GM19395 (cell line): Measurements from ENCODE around the gene RPL18.

Experiments
- ATAC-seq: cut with Tn5 transposase; IDR thresholded peaks from one replicate; pipeline ENCODE4 v1.9.1; 2021; ENCODE audit warnings: mild to moderate bottlenecking, moderate library complexity; ENCODE audit not compliant: unreplicated experiment

RPL18 gene

DNA sequence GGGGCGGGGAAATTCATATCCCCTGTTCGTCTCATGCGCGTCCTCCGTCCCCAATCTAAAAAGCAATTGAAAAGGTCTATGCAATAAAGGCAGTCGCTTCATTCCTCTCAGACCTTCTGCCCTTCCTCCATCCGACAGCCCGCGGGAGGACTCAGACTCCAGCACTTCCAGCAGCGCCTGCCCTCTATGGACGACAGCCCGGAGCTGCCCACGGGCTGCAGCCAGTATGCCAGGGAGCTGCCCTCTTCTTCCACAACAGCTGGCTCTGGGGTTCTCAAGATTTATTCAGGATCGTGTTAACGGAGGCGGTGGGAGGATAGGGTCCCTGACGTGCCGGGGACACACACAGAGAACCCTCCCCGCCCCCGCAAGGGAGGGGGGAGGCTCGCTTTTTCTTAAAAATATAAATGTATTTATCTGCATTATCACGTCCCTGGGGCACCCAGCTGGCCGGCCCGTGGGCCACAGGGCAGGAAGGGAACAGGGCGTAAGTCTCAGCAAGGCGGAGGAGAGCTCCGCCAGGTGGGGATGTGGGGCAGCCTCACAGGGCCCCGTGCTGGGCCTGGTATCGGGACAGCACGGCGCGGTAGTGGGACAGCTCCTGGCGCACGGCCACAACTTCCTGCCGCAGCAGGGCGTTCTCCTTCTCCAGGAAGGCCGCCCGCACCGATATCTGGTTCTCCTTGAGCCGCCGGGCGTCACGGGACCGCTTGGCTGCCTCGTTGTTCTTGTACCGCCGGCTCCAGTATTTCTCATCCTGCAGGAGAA lies 11.5 kb upstream of the RPL18 start:
- no peak for ATAC-seq

DNA sequence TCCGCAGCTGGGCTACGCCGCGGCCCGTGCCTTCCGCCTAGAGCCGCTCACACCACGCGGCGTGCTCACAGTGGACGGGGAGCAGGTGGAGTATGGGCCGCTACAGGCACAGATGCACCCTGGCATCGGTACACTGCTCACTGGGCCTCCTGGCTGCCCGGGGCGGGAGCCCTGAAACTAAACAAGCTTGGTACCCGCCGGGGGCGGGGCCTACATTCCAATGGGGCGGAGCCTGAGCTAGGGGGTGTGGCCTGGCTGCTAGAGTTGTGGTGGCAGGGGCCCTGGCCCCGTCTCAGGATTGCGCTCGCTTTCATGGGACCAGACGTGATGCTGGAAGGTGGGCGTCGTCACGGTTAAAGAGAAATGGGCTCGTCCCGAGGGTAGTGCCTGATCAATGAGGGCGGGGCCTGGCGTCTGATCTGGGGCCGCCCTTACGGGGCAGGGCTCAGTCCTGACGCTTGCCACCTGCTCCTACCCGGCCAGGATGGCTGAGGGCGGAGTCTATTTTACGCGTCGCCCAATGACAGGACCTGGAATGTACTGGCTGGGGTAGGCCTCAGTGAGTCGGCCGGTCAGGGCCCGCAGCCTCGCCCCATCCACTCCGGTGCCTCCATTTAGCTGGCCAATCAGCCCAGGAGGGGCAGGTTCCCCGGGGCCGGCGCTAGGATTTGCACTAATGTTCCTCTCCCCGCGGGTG lies 10.8 kb upstream of the RPL18 start:
- ATAC-seq: no peak

DNA sequence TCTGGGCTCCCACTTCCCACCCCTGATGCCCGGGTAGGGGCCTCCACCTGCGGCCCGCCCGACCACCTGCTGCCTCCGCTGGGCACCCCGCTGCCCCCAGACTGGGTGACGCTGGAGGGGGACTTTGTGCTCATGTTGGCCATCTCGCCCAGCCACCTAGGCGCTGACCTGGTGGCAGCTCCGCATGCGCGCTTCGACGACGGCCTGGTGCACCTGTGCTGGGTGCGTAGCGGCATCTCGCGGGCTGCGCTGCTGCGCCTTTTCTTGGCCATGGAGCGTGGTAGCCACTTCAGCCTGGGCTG lies 10.3 kb upstream of the RPL18 start:
- no peak for ATAC-seq

GRCh38 chr19:48628486-48629296 lies 9.7 kb upstream of the RPL18 start:
- no peak for ATAC-seq

- no peak for ATAC-seq
Observed at GRCh38 chr19:48627865-48628314, 8.9 kb upstream of the RPL18 start.

GRCh38 chr19:48627201-48627864 lies 8.4 kb upstream of the RPL18 start:
- no peak for ATAC-seq

DNA sequence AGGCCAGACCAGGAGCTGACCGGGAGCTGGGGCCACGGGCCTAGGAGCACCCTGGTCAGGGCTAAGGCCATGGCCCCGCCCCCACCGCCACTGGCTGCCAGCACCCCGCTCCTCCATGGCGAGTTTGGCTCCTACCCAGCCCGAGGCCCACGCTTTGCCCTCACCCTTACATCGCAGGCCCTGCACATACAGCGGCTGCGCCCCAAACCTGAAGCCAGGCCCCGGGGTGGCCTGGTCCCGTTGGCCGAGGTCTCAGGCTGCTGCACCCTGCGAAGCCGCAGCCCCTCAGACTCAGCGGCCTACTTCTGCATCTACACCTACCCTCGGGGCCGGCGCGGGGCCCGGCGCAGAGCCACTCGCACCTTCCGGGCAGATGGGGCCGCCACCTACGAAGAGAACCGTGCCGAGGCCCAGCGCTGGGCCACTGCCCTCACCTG lies 6.9 kb upstream of the RPL18 start:
- no peak for ATAC-seq

- ATAC-seq: no peak
Observed at GRCh38 chr19:48624791-48625723, 6.1 kb upstream of the RPL18 start.

- ATAC-seq: peak; percentile 61
Observed at GRCh38 chr19:48624067-48624594, 5.2 kb upstream of the RPL18 start.

- no peak for ATAC-seq
Observed at GRCh38 chr19:48623556-48624066, 4.6 kb upstream of the RPL18 start.

DNA sequence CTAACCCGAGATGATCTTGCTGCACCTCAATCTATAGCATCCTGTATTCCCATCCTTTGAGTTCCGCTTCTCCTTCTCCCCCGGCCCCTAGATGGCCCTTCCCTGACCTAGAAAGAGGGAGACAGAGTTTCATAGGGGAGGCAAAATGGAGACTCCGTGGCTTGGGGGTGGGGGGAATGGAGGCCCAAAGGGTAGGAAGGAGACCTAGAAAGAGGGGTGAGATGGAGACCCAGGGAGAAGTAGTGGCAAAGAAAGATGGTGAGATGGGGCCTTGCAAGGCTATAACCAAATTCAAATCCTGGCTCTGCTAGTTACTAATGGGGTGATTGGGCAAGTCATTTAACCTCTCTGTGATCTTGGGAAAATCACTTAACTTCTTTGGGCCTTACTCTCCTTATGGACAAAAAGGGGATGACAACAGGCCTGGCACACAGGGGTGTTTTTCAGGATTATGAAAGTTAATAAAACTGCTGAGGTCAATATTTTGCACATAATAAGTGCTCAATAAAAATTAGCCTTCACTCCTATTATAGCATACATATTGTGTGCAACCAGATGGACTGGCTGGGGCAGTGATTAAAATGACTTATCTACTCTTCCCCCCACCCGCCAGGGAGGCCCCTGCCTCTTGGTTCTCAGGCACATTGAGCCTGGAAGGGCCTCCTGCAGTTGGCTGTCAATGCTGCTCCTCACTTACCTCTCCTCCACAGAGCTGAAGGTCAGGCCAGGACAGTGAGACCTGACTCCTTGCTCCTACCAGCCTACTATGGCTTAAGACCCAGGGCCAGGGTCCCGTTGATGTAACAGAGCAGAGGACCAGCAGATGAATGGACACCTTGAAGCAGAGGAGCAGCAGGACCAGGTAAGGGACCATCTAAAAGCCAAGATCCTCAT lies 961 bp upstream of the RPL18 start:
- no peak for ATAC-seq

DNA sequence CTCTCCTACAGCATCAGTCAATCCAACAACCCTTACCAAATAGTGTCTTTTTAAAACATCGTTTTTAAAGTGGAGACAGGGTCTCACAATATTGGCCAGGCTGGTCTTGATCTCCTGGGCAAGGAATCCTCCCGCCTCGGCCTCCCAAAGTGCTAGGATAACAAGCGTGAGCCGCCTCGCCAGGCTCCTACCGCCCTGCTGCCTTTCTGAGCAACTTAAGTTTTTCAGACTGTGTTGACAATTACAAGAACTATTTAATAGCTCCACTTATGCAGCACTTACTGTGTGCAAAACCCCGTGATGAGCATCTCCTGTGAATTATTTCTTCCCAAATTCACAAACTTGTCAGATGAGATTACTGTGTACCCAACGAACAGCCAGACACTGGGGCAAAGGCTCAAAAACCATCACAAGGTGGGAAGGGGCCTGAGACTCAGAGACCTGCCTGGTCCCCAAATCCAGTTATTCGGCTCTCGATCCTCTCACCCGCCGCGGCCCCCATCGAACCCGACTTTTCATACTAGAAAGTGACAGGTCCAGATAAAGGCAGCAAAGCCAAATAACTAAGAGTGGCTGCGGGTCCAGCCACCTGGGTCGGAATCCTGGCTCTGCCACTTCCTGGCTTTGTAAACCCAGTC lies 581 bp downstream of the RPL18 start:
- ATAC-seq: no peak

DNA sequence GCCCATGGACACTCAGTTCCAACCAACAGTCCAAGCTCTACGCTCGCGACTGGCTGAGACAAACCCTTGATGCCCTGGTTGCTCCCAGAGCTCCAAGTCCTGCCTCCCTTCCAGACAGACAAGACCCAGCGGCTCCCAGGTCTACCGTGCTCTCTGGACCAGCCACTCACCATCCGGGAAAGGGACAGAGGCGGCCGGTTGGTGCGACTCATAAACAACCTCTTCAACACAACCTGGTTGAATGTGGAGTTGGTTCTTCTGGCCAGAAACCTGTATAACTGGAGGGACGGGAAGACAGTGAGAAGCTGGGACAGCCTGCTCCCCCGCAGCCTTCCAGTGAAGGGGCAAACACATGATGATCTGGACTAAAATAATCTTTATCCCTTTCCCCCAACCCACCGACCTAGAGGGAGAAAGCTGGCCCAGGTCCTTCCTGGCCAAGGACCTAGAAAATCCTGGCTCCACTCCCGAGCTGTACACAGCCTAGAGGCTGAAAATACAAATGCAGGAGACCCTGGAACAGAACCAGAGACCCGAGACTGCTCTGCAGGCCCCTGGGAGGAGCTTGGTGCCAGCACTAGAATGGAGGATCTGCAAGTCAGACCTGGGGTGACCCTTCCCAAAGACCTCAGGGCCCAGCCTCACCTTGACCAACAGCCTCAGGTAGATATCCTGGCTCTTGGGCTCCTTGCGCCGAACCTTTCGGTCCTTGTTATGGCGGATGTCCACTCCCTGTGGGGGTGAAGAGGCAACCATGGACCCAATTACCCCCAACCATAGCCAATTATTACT lies 1.6 kb downstream of the RPL18 start:
- no peak for ATAC-seq

- no peak for ATAC-seq
Observed at GRCh38 chr19:48616491-48617056, 2.4 kb downstream of the RPL18 start.

- ATAC-seq: no peak
Observed at GRCh38 chr19:48616041-48616436, 2.9 kb downstream of the RPL18 start.

DNA sequence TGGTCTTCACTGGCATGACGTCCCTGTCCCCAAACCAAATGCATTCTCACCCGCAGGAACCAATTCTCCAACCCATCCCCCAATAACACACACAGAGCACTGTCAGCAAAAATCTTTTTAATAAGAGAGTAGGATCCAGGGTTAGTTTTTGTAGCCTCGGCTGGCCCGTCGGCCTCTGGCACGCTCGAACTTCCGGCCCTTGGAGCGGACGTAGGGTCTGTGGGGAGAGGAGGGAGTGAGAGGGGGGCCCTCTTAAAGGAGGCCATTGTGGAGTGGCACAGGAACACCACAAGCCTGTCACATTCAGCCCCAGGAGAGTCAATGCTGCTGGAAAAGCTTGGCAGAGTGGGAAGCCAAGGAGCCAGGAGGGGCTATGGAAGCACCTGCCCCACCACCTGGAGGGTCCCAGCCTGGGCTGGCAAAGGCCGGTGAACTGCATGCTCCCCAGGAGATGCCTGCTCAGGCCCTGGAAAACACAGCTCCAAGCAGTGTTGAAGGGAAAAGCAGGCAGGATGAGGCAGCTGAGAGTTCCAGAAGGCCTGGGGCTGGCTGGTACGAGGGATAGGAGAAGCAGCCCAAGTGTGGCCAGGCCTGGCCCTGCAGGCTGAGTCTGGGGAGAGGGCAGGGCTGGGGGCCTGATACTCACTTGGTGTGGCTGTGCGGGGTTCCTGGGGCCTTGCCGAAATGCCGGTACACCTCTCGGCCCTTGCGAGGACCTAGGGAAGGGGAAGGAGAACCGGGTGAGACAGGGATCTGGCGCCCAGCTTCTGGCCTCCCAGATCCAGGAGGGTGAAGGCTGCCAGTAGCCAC lies 3.5 kb downstream of the RPL18 start:
- no peak for ATAC-seq
